ENCODE results near the gene NFYC.

Gene NFYC

GRCh38 chr1:40794974-40795715, 103.6 kb downstream of the NFYC start:
- Histone ChIP-seq H3K4me3 (replicated peaks; ENCODE audit: low read depth, low read length) (no peak overlapping the region), H3K36me3 (ENCODE audit: control insufficient read depth, insufficient read depth, low read length) (no peaks in the 10 kb centered on the region), H3K27me3 (replicated peaks; ENCODE audit: control insufficient read depth, insufficient read depth, low read length) (no peaks in the 10 kb centered on the region)
- no peak for TF ChIP-seq CTCF (IDR thresholded peaks at IDR 0.05; ENCODE audit: insufficient read depth, low read length, poor library complexity, severe bottlenecking)
- no peak for DNase-seq (ENCODE audit: extremely low read depth, insufficient read length)

GRCh38 chr1:40795811-40796586, 104.5 kb downstream of the NFYC start:
- H3K4me3 ChIP-seq (replicated peaks; ENCODE audit: low read depth, low read length), result no peak overlapping the region
- H3K36me3 ChIP-seq (ENCODE audit: control insufficient read depth, insufficient read depth, low read length), result no peaks in the 10 kb centered on the region
- no peaks in the 10 kb centered on the region for H3K27me3 ChIP-seq (replicated peaks; ENCODE audit: control insufficient read depth, insufficient read depth, low read length)
- no peak for TF ChIP-seq CTCF (IDR thresholded peaks at IDR 0.05; ENCODE audit: insufficient read depth, low read length, poor library complexity, severe bottlenecking)
- DNase-seq (ENCODE audit: extremely low read depth, insufficient read length), result no peak

GRCh38 chr1:40796939-40797667, 105.6 kb downstream of the NFYC start:
- Histone ChIP-seq H3K4me3 (replicated peaks; ENCODE audit: low read depth, low read length) (no peak overlapping the region), H3K36me3 (ENCODE audit: control insufficient read depth, insufficient read depth, low read length) (no peaks in the 10 kb centered on the region), H3K27me3 (replicated peaks; ENCODE audit: control insufficient read depth, insufficient read depth, low read length) (no peaks in the 10 kb centered on the region)
- no peak for TF ChIP-seq CTCF (IDR thresholded peaks at IDR 0.05; ENCODE audit: insufficient read depth, low read length, poor library complexity, severe bottlenecking)
- DNase-seq (ENCODE audit: extremely low read depth, insufficient read length), result no peak

GRCh38 chr1:40797668-40798010, 106.1 kb downstream of the NFYC start:
- no peak overlapping the region for H3K4me3 ChIP-seq (replicated peaks; ENCODE audit: low read depth, low read length)
- H3K27me3 ChIP-seq (replicated peaks; ENCODE audit: control insufficient read depth, insufficient read depth, low read length), result no peaks in the 10 kb centered on the region
- H3K36me3 ChIP-seq (ENCODE audit: control insufficient read depth, insufficient read depth, low read length), result no peaks in the 10 kb centered on the region
- DNase-seq (ENCODE audit: extremely low read depth, insufficient read length), result no peak
- no peak for TF ChIP-seq CTCF (IDR thresholded peaks at IDR 0.05; ENCODE audit: insufficient read depth, low read length, poor library complexity, severe bottlenecking)

GRCh38 chr1:40798366-40799281, 107.1 kb downstream of the NFYC start:
- Histone ChIP-seq H3K36me3 (ENCODE audit: control insufficient read depth, insufficient read depth, low read length) (no peaks in the 10 kb centered on the region), H3K4me3 (replicated peaks; ENCODE audit: low read depth, low read length) (no peak overlapping the region), H3K27me3 (replicated peaks; ENCODE audit: control insufficient read depth, insufficient read depth, low read length) (no peaks in the 10 kb centered on the region)
- DNase-seq (ENCODE audit: extremely low read depth, insufficient read length), result no peak
- TF ChIP-seq CTCF (IDR thresholded peaks at IDR 0.05; ENCODE audit: insufficient read depth, low read length, poor library complexity, severe bottlenecking), result no peak
